ENCODE data around the gene BEST3.

BEST3 gene

GRCh38 chr12:69726922-69727321 is 27.8 kb upstream of the BEST3 start:
- DNase-seq (ENCODE audit: low spot score), result no peak

DNA sequence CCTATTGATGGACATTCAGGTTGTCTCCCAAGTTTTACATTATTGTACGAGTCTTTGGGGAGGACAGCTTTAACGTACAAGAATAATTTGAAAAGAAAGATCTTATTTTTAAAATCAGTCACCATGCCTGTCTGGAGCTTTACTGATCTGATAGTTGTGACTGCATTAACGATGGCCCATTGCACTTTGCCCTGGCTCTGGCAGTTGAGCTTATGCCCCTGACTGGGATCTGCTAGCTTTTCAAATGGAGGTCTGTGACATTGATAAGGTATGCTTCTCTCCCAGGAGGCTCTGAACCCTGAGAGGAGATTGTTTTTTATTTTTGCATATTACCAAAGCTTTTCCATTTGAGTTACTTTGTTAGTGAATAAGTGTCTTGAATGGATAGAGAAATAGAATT is 21.6 kb upstream of the BEST3 start:
- DNase-seq (ENCODE audit: low spot score), result no peak
- no peak for TF ChIP-seq CTCF (IDR thresholded peaks at IDR 0.05; ENCODE audit: extremely low read depth, missing control alignments)

More at GRCh38 chr12:69726922-69727321, 27.8 kb upstream of the BEST3 start:
- TF ChIP-seq CTCF (IDR thresholded peaks at IDR 0.05; ENCODE audit: extremely low read depth, missing control alignments), result no peak

- no peak for TF ChIP-seq CTCF (IDR thresholded peaks at IDR 0.05; ENCODE audit: extremely low read depth, missing control alignments)
- DNase-seq (ENCODE audit: low spot score), result no peak
Measured at GRCh38 chr12:69719336-69720316, 20.5 kb upstream of the BEST3 start.

- no peak for TF ChIP-seq CTCF (IDR thresholded peaks at IDR 0.05; ENCODE audit: extremely low read depth, missing control alignments)
- no peak for DNase-seq (ENCODE audit: low spot score)
Measured at GRCh38 chr12:69714542-69714941, 15.4 kb upstream of the BEST3 start.

- TF ChIP-seq CTCF (IDR thresholded peaks at IDR 0.05; ENCODE audit: extremely low read depth, missing control alignments), result no peak
- DNase-seq (ENCODE audit: low spot score), result no peak
Measured at GRCh38 chr12:69712826-69713225, 13.7 kb upstream of the BEST3 start.

DNA sequence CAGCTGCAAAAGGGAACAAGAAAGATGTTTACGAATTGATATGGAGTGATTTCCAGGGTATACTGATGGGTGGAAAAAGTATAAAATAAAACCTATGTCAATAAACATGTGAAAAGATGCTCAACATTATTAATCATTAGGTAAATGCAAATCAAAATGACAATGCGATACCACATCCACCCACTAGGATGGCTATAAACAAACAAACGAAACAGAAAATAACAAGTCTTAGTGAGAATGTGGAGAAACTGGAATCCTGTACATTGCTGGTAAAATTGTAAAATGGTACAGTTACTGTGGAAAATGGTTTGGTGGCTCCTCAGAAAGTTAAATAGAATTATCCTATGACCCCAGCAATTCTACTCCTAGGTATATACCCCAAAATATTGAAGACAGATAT is 9.5 kb upstream of the BEST3 start:
- no peak for DNase-seq (ENCODE audit: low spot score)
- TF ChIP-seq CTCF (IDR thresholded peaks at IDR 0.05; ENCODE audit: extremely low read depth, missing control alignments), result no peak

DNA sequence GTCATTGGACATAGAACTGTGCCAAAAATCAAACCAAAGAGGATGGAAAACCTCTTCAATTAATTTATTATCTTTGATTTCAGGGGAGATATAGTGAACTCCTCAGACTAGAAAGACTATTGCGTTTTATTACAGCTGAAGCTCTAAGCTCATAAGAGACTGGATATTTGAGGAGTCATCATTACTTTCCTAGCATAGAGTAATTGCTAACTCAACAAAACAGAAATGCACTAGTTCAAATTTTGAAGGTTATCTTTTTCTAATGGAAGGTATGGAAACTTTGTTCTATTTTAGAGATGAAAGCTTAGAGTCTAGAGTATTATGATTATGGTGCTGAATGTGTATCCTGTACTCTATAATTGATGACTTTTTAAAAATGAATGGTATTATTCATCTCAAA is 5.3 kb upstream of the BEST3 start:
- DNase-seq (ENCODE audit: low spot score), result no peak
- TF ChIP-seq CTCF (IDR thresholded peaks at IDR 0.05; ENCODE audit: extremely low read depth, missing control alignments), result no peak

All from GM20000 (cell line).